AG20443 (cell line): Measurements from ENCODE around the gene CD300LB.
"Not testable (repeated sequence)": the region's sequence is repeated elsewhere in the genome, so short reads cannot be mapped to it uniquely, and the experiment has no call there.

Experiments used
- DNase-seq: peaks from one replicate; pipeline ENCODE4 v3.0.0; 2012; ENCODE audit warnings: low spot score, mixed read lengths

The CD300LB gene

GRCh38 chr17:74491626-74492025, 39.6 kb downstream of the CD300LB start:
- DNase-seq: peak; percentile 3

- no peak for DNase-seq
These were observed 40.6 kb downstream of the CD300LB start for GRCh38 chr17:74490716-74491115.

- not testable (repeated sequence) for DNase-seq
These were observed 43.0 kb downstream of the CD300LB start for GRCh38 chr17:74488276-74488675.

GRCh38 chr17:74485841-74486240, 45.4 kb downstream of the CD300LB start:
- peak; percentile 3 for DNase-seq

- DNase-seq: peak; percentile 9
These were observed 46.1 kb downstream of the CD300LB start for GRCh38 chr17:74485022-74485743.

GRCh38 chr17:74484066-74484465, 47.2 kb downstream of the CD300LB start:
- peak; percentile 7 for DNase-seq

GRCh38 chr17:74481621-74482020, 49.7 kb downstream of the CD300LB start:
- no peak for DNase-seq

GRCh38 chr17:74480290-74480689, 51.0 kb downstream of the CD300LB start:
- no peak for DNase-seq

GRCh38 chr17:74478420-74479100, 52.7 kb downstream of the CD300LB start:
- DNase-seq: no peak

GRCh38 chr17:74477411-74477810, 53.9 kb downstream of the CD300LB start:
- DNase-seq: no peak

- no peak for DNase-seq
These were observed 56.1 kb downstream of the CD300LB start for GRCh38 chr17:74475189-74475588.

- DNase-seq: no peak
These were observed 57.1 kb downstream of the CD300LB start for GRCh38 chr17:74474043-74474792.

GRCh38 chr17:74473294-74473693, 58.0 kb downstream of the CD300LB start:
- no peak for DNase-seq

GRCh38 chr17:74472890-74473289, 58.4 kb downstream of the CD300LB start:
- no peak for DNase-seq

- no peak for DNase-seq
These were observed 59.9 kb downstream of the CD300LB start for GRCh38 chr17:74471341-74471740.
